Measurements from ENCODE around the gene FUT6. TPM values are rescaled to one million over a fixed set of nuclear protein-coding genes. Genes with fewer than 3 reads are reported as not detected.

FUT6 gene
- total RNA-seq, result not detected in 2 replicates

GRCh38 chr19:5839065-5840017, at the start of gene FUT6:
Gene FUT6, minus strand, starts transcription at chr19:5839702. Its CDS starts 7,135 bp downstream, at chr19:5832567.

GRCh38 chr19:5851302-5851701, 11.8 kb upstream of the FUT6 start, which contains the start of gene FUT3:
Gene FUT3, minus strand, starts transcription at chr19:5851449.

GRCh38 chr19:5804516-5805461, 34.7 kb downstream of the FUT6 start, which contains the start of gene NRTN:
Gene NRTN, plus strand, starts transcription at chr19:5805067. Its CDS starts 19,099 bp downstream, at chr19:5824166.

GRCh38 chr19:5790559-5791520, 48.7 kb downstream of the FUT6 start, which contains the start of gene DUS3L:
Gene DUS3L, minus strand, starts transcription at chr19:5791163. Its CDS starts 22 bp downstream, at chr19:5791141.

GRCh38 chr19:5784581-5785147, 54.8 kb downstream of the FUT6 start, which contains the start of gene PRR22:
Gene PRR22, minus strand, starts transcription at chr19:5784746. Its CDS starts 86 bp downstream, at chr19:5784660.

Other genes starting within 250 kb of the FUT6 start
- gene SAFB2, start 216.9 kb downstream of the FUT6 start, total RNA-seq, result 24.6 and 30.2 TPM in 2 replicates
- gene SAFB, start 216.6 kb downstream of the FUT6 start, total RNA-seq, result 35.5 and 49.9 TPM in 2 replicates
- 26.2 and 71.1 TPM in 2 replicates for gene MICOS13, start 159.2 kb downstream of the FUT6 start, total RNA-seq
- 3.7 and 6.1 TPM in 2 replicates for gene HSD11B1L, start 158.7 kb downstream of the FUT6 start, total RNA-seq
- gene RPL36, start 149.4 kb downstream of the FUT6 start, total RNA-seq, result 575 and 962 TPM in 2 replicates
- gene LONP1, start 119.6 kb downstream of the FUT6 start, total RNA-seq, result 47.4 and 48.4 TPM in 2 replicates
- gene CATSPERD, start 119.1 kb downstream of the FUT6 start, total RNA-seq, result not detected in 2 replicates
- 0.26 and 0.33 TPM in 2 replicates for gene PRR22, start 55.0 kb downstream of the FUT6 start, total RNA-seq
- 20.8 and 27.1 TPM in 2 replicates for gene DUS3L, start 48.5 kb downstream of the FUT6 start, total RNA-seq
- gene NRTN, start 34.6 kb downstream of the FUT6 start, total RNA-seq, result 0.26 and 0.65 TPM in 2 replicates
- not detected in 2 replicates for gene FUT3, start 11.7 kb upstream of the FUT6 start, total RNA-seq
- gene FUT5, start 30.8 kb upstream of the FUT6 start, total RNA-seq, result not detected in 2 replicates
- 174 and 234 TPM in 2 replicates for gene NDUFA11, start 64.1 kb upstream of the FUT6 start, total RNA-seq
- gene VMAC, start 65.2 kb upstream of the FUT6 start, total RNA-seq, result 5.9 and 7.9 TPM in 2 replicates
- gene CAPS, start 74.6 kb upstream of the FUT6 start, total RNA-seq, result 3.3 and 4.9 TPM in 2 replicates
- gene RANBP3, start 138.4 kb upstream of the FUT6 start, total RNA-seq, result 26.3 and 29.0 TPM in 2 replicates